Measurements from ENCODE around the gene SLC16A8. TPM values are rescaled to one million over a fixed set of nuclear protein-coding genes. Genes with fewer than 3 reads are reported as not detected.
"Not testable (repeated sequence)": the region's sequence is repeated elsewhere in the genome, so short reads cannot be mapped to it uniquely, and the experiment has no call there.

The SLC16A8 gene
- total RNA-seq, 1 donor, result 0.18 TPM

- TF ChIP-seq CTCF (IDR thresholded peaks at IDR 0.05; ENCODE audit: insufficient read depth, low read length), result no peak
- DNase-seq (ENCODE audit: low read depth), result no peak
- no peak overlapping the region for H3K4me3 ChIP-seq (ENCODE audit: low read depth, low read length)
Measured at GRCh38 chr22:38080474-38080849, 3.5 kb downstream of the SLC16A8 start.

GRCh38 chr22:38079804-38080203, 4.2 kb downstream of the SLC16A8 start:
- H3K4me3 ChIP-seq (ENCODE audit: low read depth, low read length), result no peak overlapping the region
- TF ChIP-seq CTCF (IDR thresholded peaks at IDR 0.05; ENCODE audit: insufficient read depth, low read length), result no peak
- no peak for DNase-seq (ENCODE audit: low read depth)

GRCh38 chr22:38079208-38079607, 4.8 kb downstream of the SLC16A8 start:
- DNase-seq (ENCODE audit: low read depth); H3K4me3 ChIP-seq (ENCODE audit: low read depth, low read length): not testable (repeated sequence)

GRCh38 chr22:38078046-38078840, 5.7 kb downstream of the SLC16A8 start:
- no peak for TF ChIP-seq CTCF (IDR thresholded peaks at IDR 0.05; ENCODE audit: insufficient read depth, low read length)
- no peak overlapping the region for H3K4me3 ChIP-seq (ENCODE audit: low read depth, low read length)
- no peak for DNase-seq (ENCODE audit: low read depth)

- no peak overlapping the region for H3K4me3 ChIP-seq (ENCODE audit: low read depth, low read length)
- no peak for DNase-seq (ENCODE audit: low read depth)
- TF ChIP-seq CTCF (IDR thresholded peaks at IDR 0.05; ENCODE audit: insufficient read depth, low read length), result no peak
Measured at GRCh38 chr22:38077595-38077994, 6.4 kb downstream of the SLC16A8 start.

GRCh38 chr22:38077096-38077495, 6.9 kb downstream of the SLC16A8 start:
- no peak overlapping the region for H3K4me3 ChIP-seq (ENCODE audit: low read depth, low read length)
- TF ChIP-seq CTCF (IDR thresholded peaks at IDR 0.05; ENCODE audit: insufficient read depth, low read length), result no peak
- DNase-seq (ENCODE audit: low read depth), result no peak

GRCh38 chr22:38075961-38076360, 8.0 kb downstream of the SLC16A8 start:
- TF ChIP-seq CTCF (IDR thresholded peaks at IDR 0.05; ENCODE audit: insufficient read depth, low read length), result no peak
- DNase-seq (ENCODE audit: low read depth), result no peak
- no peak overlapping the region for H3K4me3 ChIP-seq (ENCODE audit: low read depth, low read length)

Data from fibroblast of the aortic adventitia (primary cell).